HG03103 (cell line): ENCODE measurements around the gene CYTH1.
"Not testable (repeated sequence)": the region's sequence is repeated elsewhere in the genome, so short reads cannot be mapped to it uniquely, and the experiment has no call there.

ENCODE experiments used
- ATAC-seq: cut with Tn5 transposase; IDR thresholded peaks from one replicate; pipeline ENCODE4 v1.9.1; 2021; ENCODE audit warnings: low read depth; ENCODE audit not compliant: unreplicated experiment

CYTH1 gene

DNA sequence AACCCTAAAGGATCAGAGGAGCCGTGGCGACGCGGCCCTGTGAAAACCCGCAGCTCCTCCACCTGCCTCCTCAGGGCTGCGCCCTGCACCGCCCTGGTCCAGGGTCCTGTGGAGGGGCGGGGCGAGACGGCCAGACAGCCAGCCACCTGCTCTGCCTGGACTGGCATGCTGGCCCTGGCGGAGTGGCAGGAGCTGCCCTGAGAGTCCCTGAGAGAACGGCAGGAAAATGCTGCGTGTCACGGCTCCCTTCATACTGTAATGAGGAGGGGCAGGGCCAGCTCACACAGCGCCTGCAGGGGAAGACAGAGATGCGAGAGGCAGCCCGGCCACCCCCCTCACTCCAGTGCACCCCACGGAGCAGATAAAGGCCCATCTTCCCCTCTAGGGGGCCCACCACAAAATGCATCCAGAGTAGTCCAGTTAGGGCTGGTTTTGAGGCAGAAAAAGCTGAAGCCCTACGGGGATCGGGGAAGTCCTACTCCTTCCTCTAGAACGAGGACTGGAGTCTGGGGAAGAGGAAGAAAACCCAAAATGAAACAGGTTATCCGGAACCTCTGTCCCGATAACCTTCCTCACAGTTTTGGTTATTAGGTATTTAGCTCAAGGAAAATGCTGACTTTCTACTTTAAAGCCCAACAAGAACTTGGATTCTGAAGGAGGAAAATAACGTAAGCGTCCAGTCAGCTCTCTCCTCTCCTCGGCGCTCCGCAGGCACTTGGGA is 107.3 kb downstream of the CYTH1 start:
- no peak for ATAC-seq

DNA sequence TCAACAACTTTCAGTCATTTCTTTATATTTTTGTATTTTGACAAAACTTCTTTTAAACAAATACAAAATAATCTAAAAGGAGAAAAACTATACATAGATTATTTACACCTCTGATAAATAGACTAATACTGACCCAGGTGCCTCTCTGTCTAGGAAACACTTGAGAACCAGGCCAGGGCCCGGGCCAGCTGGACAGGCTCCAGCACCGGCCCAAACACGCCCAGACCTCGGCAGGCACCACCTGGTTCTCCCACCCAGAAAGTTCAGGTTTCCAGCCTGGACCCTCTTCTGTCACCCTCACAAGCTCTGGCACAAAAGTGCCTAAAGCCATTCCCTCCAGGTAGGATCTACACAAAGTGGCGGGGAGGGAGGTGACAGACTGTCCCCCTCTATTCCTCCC is 107.9 kb downstream of the CYTH1 start:
- no peak for ATAC-seq

DNA sequence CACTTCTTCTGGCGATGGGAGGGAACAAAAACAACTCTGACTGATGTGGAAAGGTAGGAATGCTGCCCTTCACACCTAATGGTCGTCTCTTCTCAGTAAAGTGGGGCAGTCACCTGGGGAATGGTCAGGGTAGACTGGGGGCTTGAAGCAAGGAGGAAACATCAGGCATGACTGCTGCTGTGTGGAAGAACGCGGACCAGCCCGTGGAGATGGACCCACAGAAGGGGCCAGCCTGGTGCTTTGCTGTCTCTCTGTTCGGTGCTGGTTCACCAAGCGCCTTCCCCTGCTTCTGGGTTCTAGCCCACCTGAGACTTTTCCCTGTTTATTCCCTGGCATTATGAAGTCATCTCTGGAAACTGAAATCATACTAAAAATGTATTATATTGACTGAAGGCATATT is 108.7 kb downstream of the CYTH1 start:
- ATAC-seq = no peak

DNA sequence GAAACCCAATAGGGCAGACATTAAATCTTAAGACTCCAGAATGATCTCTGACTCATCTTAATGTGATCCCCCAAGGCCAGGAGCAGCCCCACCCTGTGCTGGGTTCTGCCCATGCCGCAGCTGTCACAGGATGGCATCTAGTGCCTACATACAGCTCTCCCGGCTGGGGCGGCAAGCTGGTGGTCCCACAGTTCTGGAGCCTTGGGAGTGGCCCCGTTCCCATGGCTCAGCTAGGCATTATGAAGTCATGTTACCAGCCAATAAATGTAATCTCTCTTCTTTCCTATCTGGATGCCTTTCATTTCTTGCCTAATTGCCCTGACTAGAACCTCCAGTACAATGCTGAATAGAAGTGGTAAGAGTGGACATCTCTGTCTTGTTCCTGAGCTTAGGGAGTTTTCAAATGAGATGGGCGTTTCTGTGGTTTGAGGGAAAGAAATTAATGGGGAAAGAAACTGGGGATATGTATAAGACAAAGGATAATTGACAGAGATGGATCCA is 109.2 kb downstream of the CYTH1 start:
- ATAC-seq = no peak

DNA sequence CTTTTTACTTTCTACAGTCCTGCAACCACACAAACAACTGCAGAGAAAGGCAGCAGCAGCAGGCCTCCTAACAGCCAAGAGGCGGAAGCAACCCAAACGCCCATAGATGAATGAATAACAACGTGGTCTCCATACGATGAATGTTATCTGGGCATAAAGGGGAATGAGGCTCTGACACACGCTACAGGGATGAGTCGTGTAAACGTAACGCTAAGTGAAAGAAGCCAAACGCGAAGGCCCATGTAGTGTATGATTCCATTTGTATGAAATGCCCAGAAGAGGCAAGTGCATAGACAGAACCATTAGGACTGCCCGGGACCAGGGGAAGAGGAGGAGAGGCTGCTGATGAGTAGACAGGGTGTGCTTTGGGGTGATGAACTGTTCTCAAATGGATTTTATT is 110.1 kb downstream of the CYTH1 start:
- no peak for ATAC-seq

DNA sequence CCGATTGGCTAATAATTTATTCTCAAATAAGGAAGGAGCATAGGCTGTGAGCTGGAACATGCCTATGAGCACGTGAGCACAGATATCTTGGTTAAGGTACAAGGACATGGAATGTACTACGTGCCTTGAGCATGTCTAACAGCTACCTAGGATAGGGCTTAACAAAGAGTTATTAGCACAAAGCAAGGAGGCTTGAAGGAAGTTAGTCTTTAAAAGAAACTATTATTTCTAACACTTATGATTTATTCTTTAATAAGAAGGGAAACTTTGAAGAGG is 110.4 kb downstream of the CYTH1 start:
- ATAC-seq = not testable (repeated sequence)

DNA sequence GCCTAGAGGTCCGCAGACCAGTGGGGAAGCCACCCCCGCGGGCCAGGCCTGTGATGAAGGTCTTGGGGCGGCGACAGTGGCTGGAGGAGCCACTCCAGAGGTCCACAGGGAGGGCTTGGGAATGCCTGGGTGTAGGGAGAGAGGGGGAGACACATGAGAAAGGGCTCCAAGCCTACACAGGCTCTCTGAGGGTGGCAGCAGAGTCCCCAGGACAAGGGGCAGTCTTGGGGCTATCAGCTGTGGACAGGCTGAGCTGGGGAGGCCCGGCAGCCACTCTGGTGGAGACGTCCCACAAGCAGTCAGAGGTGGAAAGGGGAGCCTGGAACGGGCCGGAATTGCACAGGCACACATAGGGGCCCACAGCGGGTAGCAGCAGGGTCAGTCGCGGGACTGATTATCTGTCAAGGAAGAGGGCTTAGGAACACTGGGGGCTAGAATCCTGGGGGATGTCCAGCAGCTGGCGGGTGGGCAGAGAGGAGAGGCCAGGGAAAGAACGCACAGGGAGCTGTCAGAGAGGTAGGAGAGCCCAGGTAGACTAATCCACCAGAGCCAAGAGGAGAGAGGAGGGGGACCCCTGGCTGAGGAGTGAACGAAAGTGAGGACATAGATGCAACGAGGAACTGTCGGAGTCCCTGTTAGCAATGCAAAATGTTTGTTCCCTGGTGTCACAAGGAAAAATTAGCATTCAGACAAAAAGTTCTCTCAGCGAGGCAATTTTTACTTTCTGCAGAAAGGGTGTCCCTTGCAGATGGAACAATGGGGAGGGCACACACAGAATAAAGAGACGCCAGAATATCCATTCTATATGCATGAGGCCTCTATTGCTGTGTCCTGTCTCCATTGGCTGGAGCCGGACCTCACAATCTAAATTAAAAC is 111.0 kb downstream of the CYTH1 start:
- no peak for ATAC-seq

DNA sequence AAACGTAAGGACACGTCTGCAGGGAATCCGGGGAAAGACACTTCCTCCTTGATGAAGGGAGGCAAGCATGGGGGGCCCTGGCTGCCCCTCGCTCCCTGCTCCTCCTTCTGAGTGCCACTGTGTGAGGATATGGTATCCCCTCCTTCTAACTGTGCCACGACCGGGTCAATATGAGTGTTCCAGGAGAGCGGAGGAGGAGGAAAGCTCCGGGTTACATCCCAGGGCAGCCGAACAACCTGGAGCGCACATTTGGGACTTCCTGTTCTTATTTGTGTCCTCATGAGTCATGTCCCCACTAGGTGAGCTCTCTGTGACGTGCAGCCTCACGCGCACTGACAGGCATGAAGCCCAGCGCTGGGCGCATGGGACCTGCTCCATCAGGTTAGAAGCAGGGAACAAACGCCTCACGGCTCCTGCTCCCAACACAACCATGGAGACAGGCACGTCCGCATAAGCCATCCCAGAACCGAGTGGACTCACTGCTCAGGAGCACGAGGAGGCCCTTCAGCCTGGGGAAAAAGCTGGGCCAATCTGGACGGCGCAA is 112.0 kb downstream of the CYTH1 start:
- no peak for ATAC-seq

DNA sequence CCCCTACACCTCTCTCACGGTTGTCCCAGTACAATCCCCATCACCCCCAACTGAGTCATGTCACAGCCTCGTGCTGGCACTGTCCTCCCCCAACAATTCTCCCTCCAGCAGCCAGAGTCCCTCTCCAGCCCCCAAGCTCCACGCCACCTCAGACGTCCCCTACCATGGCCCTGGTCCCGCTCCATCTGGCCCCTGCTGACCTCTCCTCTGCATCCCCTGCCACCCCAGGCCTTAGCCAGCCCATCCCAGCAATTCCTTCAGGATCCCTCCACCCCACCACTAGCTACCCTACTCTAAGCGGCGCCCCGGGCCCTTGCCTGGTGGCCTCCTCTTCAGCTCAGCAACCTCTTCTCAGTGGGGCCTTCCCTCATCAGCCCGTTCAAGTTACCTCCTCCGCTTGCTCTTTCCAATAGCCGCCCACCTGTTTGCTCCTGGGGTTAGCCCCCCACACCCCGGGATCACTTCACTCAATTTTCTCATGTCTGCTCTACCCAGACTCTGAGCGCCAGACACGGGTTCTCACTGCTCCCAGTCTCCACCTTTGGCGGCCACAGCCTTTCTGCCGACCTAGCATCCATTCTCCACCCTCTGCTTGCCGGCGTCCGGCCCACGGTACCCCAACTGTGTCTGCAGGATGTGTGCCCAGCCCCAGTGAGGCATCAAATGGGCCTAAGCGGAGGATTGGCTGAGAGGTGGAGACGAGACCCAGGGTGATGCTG is 112.7 kb downstream of the CYTH1 start:
- ATAC-seq = no peak

DNA sequence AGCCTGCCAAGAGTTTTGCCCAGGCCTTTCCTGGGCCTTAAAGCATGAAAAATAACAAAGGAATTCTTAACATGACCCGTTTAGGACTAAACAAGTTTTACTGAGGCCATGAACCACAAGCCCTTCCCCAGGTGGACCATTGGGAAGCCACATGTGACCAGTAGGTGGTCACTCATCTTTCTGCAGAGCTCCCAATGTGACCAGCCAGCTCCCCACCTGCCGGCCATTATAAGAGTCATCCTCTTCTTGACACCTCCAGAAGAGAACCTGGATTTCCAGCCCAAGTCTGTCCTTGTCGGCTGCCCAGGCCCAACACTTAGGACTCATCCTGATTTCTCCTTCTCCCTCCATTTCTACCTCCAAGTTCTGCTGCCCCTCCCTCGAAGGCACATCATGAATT is 113.2 kb downstream of the CYTH1 start:
- no peak for ATAC-seq

DNA sequence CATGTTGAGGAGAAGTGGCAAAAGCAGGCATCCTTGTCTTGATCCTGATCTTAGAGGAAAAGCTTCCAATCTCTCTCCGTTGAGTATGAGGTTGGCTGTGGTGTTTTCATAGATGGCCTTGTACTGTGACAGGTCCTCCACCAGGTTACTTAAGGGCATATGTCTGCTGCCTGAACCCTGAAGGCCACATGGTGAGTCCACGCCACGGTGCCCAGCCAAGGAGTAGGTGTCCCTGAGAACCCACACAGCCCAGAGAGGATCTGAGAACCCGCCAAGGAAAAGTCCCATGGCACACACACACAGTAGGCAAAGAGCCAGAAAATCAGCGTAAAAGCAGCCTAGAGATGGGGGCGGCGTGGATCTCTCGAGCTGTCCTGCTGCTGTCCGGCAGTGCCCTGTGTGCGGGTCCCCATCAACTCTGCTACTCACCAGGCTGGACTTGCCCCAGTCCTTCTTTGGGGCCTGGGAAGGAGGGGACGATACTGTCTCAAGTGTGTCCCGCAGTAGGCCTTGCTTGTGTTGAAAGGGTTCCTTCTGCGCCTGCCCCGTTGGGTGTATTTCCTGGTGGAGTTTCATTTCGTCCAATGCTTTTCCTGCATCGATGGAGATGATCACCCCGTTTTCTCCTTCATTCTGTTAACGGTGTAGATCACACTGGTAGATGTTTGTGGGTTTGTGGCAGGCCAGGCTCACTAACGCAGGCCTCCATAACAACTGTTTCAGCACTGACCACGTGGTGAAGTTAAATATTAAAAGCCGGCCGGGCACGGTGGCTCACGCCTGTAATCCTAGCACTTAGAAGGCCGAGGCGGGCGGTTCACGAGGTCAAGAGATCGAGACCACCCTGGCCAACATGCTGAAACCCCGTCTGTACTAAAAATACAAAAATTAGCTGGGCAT is 114.1 kb downstream of the CYTH1 start:
- no peak for ATAC-seq

DNA sequence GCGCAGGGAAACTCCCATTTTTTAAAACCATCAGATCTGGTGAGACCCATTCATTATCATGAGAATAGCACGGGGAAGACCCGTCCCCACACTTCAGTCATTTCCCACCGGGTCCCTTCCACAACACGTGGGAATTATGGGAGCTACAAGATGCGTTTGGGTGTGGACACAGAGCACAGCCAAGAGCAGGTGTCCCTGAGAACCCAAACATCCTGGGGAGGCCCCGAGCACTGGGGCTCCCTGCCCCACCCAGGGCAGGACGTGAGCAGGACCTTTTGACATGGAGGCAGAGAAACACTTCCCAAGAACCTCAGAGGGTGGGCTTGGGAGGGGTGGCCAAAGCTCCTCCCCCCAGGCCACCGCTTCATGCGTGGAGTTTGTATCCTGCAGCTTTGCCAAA is 115.0 kb downstream of the CYTH1 start:
- no peak for ATAC-seq

DNA sequence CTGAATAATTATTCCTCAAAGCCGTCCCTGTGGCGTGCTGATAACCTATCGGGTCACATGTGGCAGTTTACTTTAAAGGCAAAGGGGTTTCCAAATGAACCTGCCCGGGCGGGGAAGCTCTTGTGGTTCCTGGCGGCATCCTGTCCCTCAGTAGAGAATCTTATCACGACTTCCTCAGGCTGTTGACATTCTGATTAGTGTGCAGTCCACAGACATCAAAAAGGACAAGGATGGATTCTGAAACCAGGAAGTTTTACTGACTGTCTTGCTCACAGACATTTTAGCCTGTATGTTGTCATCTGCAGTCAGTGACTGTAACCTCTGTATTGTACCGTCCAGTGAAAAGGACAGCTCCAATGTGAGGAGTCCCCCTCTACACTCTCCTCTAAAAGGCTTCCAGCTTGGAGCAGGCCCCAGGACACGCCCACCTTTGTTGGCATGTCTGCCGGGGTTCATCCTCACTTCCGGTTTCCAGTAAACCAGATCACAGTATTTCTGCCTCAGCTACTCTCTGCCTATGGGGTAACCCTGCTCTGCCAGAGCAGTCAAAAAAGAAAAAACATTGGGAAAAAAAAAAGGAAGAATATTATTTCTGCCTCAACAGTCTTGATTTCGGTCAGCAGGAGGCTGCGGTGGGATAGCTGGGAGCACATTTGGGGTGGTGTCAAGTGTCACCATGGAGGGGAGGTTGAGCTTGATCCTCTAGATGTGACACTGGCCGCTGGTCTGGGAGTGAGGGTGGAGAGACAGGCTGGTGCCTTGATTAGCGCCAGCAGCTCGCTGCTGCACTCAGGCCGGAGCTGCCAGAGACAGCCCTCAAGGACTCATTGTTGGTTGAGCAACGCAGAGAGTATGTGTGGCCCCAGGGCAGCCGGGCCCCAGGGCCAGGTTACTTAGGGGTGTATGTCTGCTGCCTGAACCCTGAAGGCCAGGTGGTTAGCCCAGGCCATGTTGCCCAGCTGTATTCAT is 115.8 kb downstream of the CYTH1 start:
- no peak for ATAC-seq

DNA sequence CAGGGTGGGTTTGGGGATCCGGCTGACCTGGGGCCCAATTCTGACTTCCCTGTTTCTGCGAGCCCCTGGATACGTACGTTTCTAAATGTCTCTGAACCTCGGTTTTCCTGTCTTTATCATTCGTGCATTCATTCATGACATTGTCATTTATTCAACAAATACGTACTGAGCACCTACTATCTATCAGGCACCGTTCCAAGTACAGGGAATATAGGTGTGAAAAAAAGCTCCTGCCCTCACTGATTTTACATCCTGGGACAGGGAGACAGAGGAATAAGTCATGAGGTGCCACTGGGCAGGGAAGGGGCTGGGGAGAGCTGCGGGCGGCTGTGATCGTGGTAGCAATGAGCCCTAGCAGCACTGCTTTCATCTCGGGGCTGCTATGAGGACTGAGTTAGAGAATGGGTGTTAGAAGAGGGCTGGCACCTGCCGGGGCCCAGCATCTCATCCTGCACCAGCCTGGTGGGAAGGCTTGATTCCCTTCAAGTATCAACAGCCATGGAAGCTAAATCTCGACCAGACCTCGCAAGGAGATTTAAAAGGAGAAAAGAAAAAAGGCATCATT is 116.6 kb downstream of the CYTH1 start:
- no peak for ATAC-seq

DNA sequence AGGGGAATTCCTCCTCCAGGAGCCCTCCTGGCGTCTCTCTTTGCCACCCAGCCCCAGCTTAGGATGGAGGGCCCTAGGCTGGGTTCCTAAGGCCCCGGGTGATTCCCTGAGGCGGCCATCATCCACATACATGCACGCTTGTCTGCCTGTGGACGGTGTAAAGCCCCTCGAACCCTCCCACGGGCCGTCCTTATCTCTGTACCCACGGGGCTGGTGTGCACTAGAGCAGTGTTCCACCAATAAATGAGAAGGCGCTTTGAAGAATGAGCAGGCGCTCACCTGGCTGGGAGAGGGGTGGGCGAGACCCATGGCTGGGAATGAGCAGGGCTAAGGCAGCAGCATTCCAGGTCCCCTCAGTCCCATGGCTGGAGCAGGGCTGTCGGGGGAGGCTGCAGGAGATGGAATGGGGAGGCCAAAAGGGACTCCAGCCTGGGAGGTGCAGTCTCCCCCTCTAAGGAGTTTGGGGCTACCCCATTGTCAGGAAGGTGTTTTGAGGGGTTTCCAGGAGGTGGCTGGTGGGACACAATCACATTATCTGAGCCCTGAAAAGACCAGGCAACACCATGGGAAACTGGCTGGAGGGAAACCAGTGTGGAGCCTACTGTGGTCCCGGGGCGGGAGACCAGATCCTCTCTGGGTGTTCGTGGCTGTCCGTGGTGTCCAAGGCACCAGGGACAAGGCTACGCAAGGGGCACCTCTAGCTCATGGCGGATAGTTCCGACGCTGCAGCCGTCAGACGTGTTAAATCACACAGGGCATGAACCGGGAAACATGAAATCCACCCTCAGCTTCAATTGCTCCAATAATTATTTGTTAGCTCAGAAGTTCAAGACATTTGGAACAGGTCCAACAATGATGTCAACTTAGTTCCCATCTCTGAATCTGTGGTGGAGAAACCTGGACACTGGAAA is 117.3 kb downstream of the CYTH1 start:
- no peak for ATAC-seq

DNA sequence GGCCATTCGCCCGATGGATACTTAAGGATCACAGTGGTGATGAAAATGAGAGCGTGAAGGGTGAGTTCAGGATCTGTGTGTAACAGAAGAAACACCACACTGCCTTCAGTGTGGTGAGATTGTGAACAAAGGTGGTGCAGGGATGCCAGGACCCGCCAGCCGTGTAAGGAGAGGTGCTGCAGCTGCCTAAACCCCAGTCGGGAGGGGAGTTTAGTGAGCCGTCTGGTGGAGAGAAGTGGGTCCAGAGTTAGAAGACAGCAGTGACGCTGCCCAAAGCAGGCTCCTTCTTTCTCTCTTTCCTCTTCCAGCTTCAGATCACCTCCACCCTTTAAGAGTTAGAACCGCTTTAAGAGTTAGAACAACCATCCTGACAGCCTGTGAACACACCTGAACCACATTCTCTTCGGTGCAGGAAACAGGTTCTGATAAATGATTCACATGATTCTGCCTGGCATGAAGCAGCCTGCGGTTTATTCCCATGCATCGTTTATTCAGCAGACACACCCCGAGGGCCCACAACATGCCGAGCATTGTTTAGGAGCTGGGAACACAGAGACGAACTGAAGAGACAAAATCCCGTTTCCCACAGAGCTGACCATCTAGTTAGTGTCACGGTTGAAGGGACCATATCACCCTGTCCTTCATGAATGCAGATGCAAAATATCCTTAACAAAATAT is 120.8 kb downstream of the CYTH1 start:
- no peak for ATAC-seq

DNA sequence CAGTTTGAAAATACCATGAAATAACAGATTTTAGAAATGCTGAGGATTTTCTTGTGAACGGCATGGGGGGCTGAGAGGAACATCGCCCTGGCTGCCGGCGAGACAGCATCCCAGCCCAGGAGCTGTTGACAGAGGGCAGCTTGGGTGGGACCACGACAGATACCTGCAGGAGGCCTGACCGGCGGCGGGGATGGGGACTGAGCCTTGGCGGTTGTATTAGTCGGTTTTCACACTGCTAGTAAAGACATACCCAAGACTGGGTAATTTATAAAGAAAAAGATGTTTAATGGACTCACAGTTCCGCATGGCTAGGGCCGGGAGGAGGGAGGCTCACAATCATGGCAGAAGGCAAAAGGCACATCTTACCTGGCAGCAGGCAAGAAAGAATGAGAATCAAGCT is 122.5 kb downstream of the CYTH1 start:
- no peak for ATAC-seq
